ENCODE measurements around the gene STK40.

STK40 gene

GRCh38 chr1:36411674-36412648 lies 26.2 kb upstream of the STK40 start:
- no peaks in the 10 kb centered on the region for H3K36me3 ChIP-seq (replicated peaks; ENCODE audit: low read depth, low read length)
- TF ChIP-seq EZH2phosphoT487 (IDR thresholded peaks at IDR 0.05; ENCODE audit: low read depth): no peak
- TF ChIP-seq, protein P1, sequence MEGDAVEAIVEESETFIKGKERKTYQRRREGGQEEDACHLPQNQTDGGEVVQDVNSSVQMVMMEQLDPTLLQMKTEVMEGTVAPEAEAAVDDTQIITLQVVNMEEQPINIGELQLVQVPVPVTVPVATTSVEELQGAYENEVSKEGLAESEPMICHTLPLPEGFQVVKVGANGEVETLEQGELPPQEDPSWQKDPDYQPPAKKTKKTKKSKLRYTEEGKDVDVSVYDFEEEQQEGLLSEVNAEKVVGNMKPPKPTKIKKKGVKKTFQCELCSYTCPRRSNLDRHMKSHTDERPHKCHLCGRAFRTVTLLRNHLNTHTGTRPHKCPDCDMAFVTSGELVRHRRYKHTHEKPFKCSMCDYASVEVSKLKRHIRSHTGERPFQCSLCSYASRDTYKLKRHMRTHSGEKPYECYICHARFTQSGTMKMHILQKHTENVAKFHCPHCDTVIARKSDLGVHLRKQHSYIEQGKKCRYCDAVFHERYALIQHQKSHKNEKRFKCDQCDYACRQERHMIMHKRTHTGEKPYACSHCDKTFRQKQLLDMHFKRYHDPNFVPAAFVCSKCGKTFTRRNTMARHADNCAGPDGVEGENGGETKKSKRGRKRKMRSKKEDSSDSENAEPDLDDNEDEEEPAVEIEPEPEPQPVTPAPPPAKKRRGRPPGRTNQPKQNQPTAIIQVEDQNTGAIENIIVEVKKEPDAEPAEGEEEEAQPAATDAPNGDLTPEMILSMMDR (IDR thresholded peaks at IDR 0.05; ENCODE audit: low read depth, low read length): no peak
- no peak overlapping the region for H3K27ac ChIP-seq (ENCODE audit: low read length)
- no peaks in the 10 kb centered on the region for H3K27me3 ChIP-seq (ENCODE audit: low read depth, low read length)
- H3K4me1 ChIP-seq (ENCODE audit: low read length): no peaks in the 10 kb centered on the region; the same call in 1 of the 2 replicates
- H3K9ac ChIP-seq (ENCODE audit: low read length): no peak overlapping the region
- H3K9me3 ChIP-seq (ENCODE audit: insufficient read depth, low read length): no peaks in the 10 kb centered on the region
- no peak overlapping the region for H3K4me2 ChIP-seq (ENCODE audit: low read length)
- H3K79me2 ChIP-seq (ENCODE audit: low read length): no peaks in the 10 kb centered on the region
- H2AFZ ChIP-seq (ENCODE audit: low read depth, low read length): no peak overlapping the region
- H3K4me3 ChIP-seq (ENCODE audit: low read length): no peak overlapping the region
- H4K20me1 ChIP-seq (ENCODE audit: insufficient read depth, low read length): no peaks in the 10 kb centered on the region

- H3K9ac ChIP-seq (ENCODE audit: low read length): no peak overlapping the region
- no peaks in the 10 kb centered on the region for H3K36me3 ChIP-seq (replicated peaks; ENCODE audit: low read depth, low read length)
- H3K79me2 ChIP-seq (ENCODE audit: low read length): no peaks in the 10 kb centered on the region
- H4K20me1 ChIP-seq (ENCODE audit: insufficient read depth, low read length): no peaks in the 10 kb centered on the region
- TF ChIP-seq, protein P1 (IDR thresholded peaks at IDR 0.05; ENCODE audit: low read depth, low read length): no peak
- no peak for TF ChIP-seq EZH2phosphoT487 (IDR thresholded peaks at IDR 0.05; ENCODE audit: low read depth)
- no peak overlapping the region for H3K4me3 ChIP-seq (ENCODE audit: low read length)
- no peaks in the 10 kb centered on the region; the same call in 1 of the 2 replicates for H3K4me1 ChIP-seq (ENCODE audit: low read length)
- H3K27me3 ChIP-seq (ENCODE audit: low read depth, low read length): no peaks in the 10 kb centered on the region
- H3K9me3 ChIP-seq (ENCODE audit: insufficient read depth, low read length): no peaks in the 10 kb centered on the region
- no peak overlapping the region for H3K27ac ChIP-seq (ENCODE audit: low read length)
- H3K4me2 ChIP-seq (ENCODE audit: low read length): no peak overlapping the region
- no peak overlapping the region for H2AFZ ChIP-seq (ENCODE audit: low read depth, low read length)
These were observed 22.8 kb upstream of the STK40 start for GRCh38 chr1:36408479-36408878.

DNA sequence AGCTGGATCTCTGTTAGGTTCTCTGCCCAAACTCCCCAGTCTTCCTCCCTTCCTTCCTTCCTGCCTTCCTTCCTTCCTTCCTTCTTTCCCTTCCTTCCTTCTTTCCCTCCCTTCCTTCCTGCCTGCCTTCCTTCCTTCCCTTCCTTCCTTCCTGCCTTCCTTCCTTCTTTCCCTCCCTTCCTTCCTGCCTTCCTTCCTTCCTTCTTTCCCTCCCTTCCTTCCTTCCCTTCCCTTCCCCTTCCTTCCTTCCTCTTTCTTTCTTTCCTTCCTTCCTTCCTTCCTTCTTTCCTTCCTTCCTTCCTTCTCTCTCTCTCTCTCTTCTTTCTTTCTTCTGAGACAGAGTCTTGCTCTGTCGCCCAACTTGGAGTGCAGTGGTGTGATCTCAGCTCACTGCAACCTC lies 20.7 kb upstream of the STK40 start:
- no peaks in the 10 kb centered on the region for H3K9me3 ChIP-seq (ENCODE audit: insufficient read depth, low read length)
- TF ChIP-seq EZH2phosphoT487 (IDR thresholded peaks at IDR 0.05; ENCODE audit: low read depth): no peak
- TF ChIP-seq, protein P1 (IDR thresholded peaks at IDR 0.05; ENCODE audit: low read depth, low read length): no peak

GRCh38 chr1:36402504-36402890 lies 16.8 kb upstream of the STK40 start:
- Histone ChIP-seq H3K9me3 (ENCODE audit: insufficient read depth, low read length) (no peaks in the 10 kb centered on the region), H2AFZ (ENCODE audit: low read depth, low read length) (no peak overlapping the region), H3K4me2 (ENCODE audit: low read length) (no peak overlapping the region), H3K36me3 (replicated peaks; ENCODE audit: low read depth, low read length) (no peaks in the 10 kb centered on the region), H3K4me1 (ENCODE audit: low read length) (0 out of 2 replicates have a peak, but pooled peaks cover 3% of the 10 kb centered on the region), H3K27ac (ENCODE audit: low read length) (no peak overlapping the region), H3K27me3 (ENCODE audit: low read depth, low read length) (no peaks in the 10 kb centered on the region), H4K20me1 (ENCODE audit: insufficient read depth, low read length) (no peaks in the 10 kb centered on the region), H3K4me3 (ENCODE audit: low read length) (no peak overlapping the region), H3K79me2 (ENCODE audit: low read length) (no peaks in the 10 kb centered on the region; the same call in 1 of the 2 replicates), H3K9ac (ENCODE audit: low read length) (no peak overlapping the region)
- TF ChIP-seq, protein P1 (IDR thresholded peaks at IDR 0.05; ENCODE audit: low read depth, low read length): no peak
- no peak for TF ChIP-seq EZH2phosphoT487 (IDR thresholded peaks at IDR 0.05; ENCODE audit: low read depth)

More for the DNA sequence above, 20.7 kb upstream of the STK40 start:
- H2AFZ ChIP-seq (ENCODE audit: low read depth, low read length): no peak overlapping the region
- H4K20me1 ChIP-seq (ENCODE audit: insufficient read depth, low read length): no peaks in the 10 kb centered on the region
- H3K27me3 ChIP-seq (ENCODE audit: low read depth, low read length): no peaks in the 10 kb centered on the region
- H3K9ac ChIP-seq (ENCODE audit: low read length): no peak overlapping the region
- no peaks in the 10 kb centered on the region for H3K4me1 ChIP-seq (ENCODE audit: low read length)
- H3K27ac ChIP-seq (ENCODE audit: low read length): no peak overlapping the region
- no peaks in the 10 kb centered on the region for H3K79me2 ChIP-seq (ENCODE audit: low read length)
- H3K36me3 ChIP-seq (replicated peaks; ENCODE audit: low read depth, low read length): no peaks in the 10 kb centered on the region
- H3K4me3 ChIP-seq (ENCODE audit: low read length): no peak overlapping the region
- H3K4me2 ChIP-seq (ENCODE audit: low read length): no peak overlapping the region
